Cortex of kidney (tissue), 1 donor: ENCODE data around the gene SHB.
"Not testable (repeated sequence)": the region's sequence is repeated elsewhere in the genome, so short reads cannot be mapped to it uniquely, and the experiment has no call there.

Source experiments
- DNase-seq: peaks from one replicate; lab custom pipeline; 2025; lab: John Stamatoyannopoulos, UW

Gene SHB

GRCh38 chr9:37918665-37919170 is 150.3 kb downstream of the SHB start:
- DNase-seq = no peak

- DNase-seq = no peak
Observed at GRCh38 chr9:37917801-37918664, 151.0 kb downstream of the SHB start.

GRCh38 chr9:37917313-37917731 is 151.7 kb downstream of the SHB start:
- no peak for DNase-seq

GRCh38 chr9:37916471-37917312 is 152.3 kb downstream of the SHB start:
- no peak for DNase-seq

- DNase-seq = no peak
Observed at GRCh38 chr9:37915911-37916470, 153.0 kb downstream of the SHB start.

GRCh38 chr9:37914701-37915358 is 154.2 kb downstream of the SHB start:
- no peak for DNase-seq

GRCh38 chr9:37914154-37914551 is 154.9 kb downstream of the SHB start:
- no peak for DNase-seq

GRCh38 chr9:37913480-37914153 is 155.4 kb downstream of the SHB start:
- DNase-seq = no peak

GRCh38 chr9:37911271-37911681 is 157.8 kb downstream of the SHB start:
- no peak for DNase-seq

GRCh38 chr9:37910271-37910670 is 158.8 kb downstream of the SHB start:
- DNase-seq = no peak

GRCh38 chr9:37909836-37910235 is 159.2 kb downstream of the SHB start:
- DNase-seq = not testable (repeated sequence)

GRCh38 chr9:37909326-37909725 is 159.7 kb downstream of the SHB start:
- DNase-seq = no peak

- no peak for DNase-seq
Observed at GRCh38 chr9:37908698-37909186, 160.3 kb downstream of the SHB start.

- no peak for DNase-seq
Observed at GRCh38 chr9:37908283-37908682, 160.7 kb downstream of the SHB start.

GRCh38 chr9:37906312-37907239 is 162.5 kb downstream of the SHB start:
- no peak for DNase-seq

- no peak for DNase-seq
Observed at GRCh38 chr9:37905776-37906175, 163.3 kb downstream of the SHB start.

- no peak for DNase-seq
Observed at GRCh38 chr9:37905131-37905505, 163.9 kb downstream of the SHB start.

- no peak for DNase-seq
Observed at GRCh38 chr9:37904445-37905130, 164.4 kb downstream of the SHB start.

- peak; percentile 48 for DNase-seq
Observed at GRCh38 chr9:37903647-37904444, 165.2 kb downstream of the SHB start, which contains the start of gene SLC25A51. Gene SLC25A51 (minus strand): TSS chr9:37904127. CDS start chr9:37888550, 15,577 bp downstream.
